Liver (tissue), 3 donors: ENCODE data around the gene CCKAR.

ENCODE experiments used
- CTCF ChIP-seq: fragments of 150-350 bp; IDR thresholded peaks from 2 replicates; pipeline ENCODE4 v1.5.1; 2017; ENCODE audit warnings: improper control_type of control experiment, low read depth, low read length; ENCODE audit not compliant: missing input control
- EGR1 ChIP-seq, 2 donors: IDR thresholded peaks; 2 replicates each; pipeline ENCODE4 v1.6.1; 2016 to 2018; ENCODE audit warnings: antibody characterized with exemption in 2 of 2, low read depth in 2 of 2
- FOXA2 ChIP-seq: IDR thresholded peaks from 2 replicates; pipeline ENCODE4 v1.6.1; 2016; ENCODE audit warnings: antibody characterized with exemption
- JUND ChIP-seq, 2 donors: IDR thresholded peaks; 2 replicates each; pipeline ENCODE4 v1.6.1; 2016; ENCODE audit warnings: antibody characterized with exemption in 2 of 2
- YY1 ChIP-seq: IDR thresholded peaks from 2 replicates; pipeline ENCODE4 v1.6.1; 2016; ENCODE audit warnings: antibody characterized with exemption, mild to moderate bottlenecking
- donor health status: healthy.
- donor health status: healthy.

- TF ChIP-seq FOXA2: no peak
- TF ChIP-seq JUND (IDR thresholded peaks at IDR 0.05): no peak
- no peak for TF ChIP-seq YY1
- TF ChIP-seq CTCF: no peak
- no peak for TF ChIP-seq EGR1 (IDR thresholded peaks at IDR 0.05; ENCODE audit: low read depth in 2 of 2)
These were observed 27.4 kb downstream of the CCKAR start for GRCh38 chr4:26462874-26463273.
